Endometrial microvascular endothelial cells (primary cell): Measurements from ENCODE around the gene AGXT2. TPM values are rescaled to one million over a fixed set of nuclear protein-coding genes. Genes with fewer than 3 reads are reported as not detected.
"Not testable (repeated sequence)": the region's sequence is repeated elsewhere in the genome, so short reads cannot be mapped to it uniquely, and the experiment has no call there.

ENCODE experiments used
- in situ Hi-C: cut with HindIII; loops from 2 replicates; pipeline ENCODE4 v1.10.0; 2017; ENCODE audit warnings: low sequenced_read_pairs, low pct_unique_long_range_greater_than_20kb; ENCODE audit errors: inconsistent ontology term
- total RNA-seq: library from RNA; depleted of rRNA; stranded (reverse); fragments of >200 nt; gene quantifications from one replicate; pipeline ENCODE4 v1.2.3, GENCODE V29; 2015; ENCODE audit errors: inconsistent ontology term

AGXT2 gene
- total RNA-seq, 1 donor from 2014 or later: not detected

GRCh38 chr5:34991486-34992238 lies 56.1 kb downstream of the AGXT2 start:
- in situ Hi-C loops: no loop called here

- in situ Hi-C loops: no loop called here
These were observed 60.8 kb downstream of the AGXT2 start for GRCh38 chr5:34986965-34987364.

- in situ Hi-C loops: no loop called here
These were observed 64.9 kb downstream of the AGXT2 start for GRCh38 chr5:34982823-34983222.

GRCh38 chr5:34978681-34979080 lies 69.1 kb downstream of the AGXT2 start:
- in situ Hi-C loops: no loop called here

GRCh38 chr5:34977934-34978613 lies 69.7 kb downstream of the AGXT2 start:
- in situ Hi-C loops: no loop called here

- in situ Hi-C loops: no loop called here
These were observed 71.4 kb downstream of the AGXT2 start for GRCh38 chr5:34976347-34976746.

- in situ Hi-C loops: not testable (repeated sequence)
These were observed 76.1 kb downstream of the AGXT2 start for GRCh38 chr5:34971655-34972054.

GRCh38 chr5:34970552-34970951 lies 77.2 kb downstream of the AGXT2 start:
- in situ Hi-C loops: no loop called here

GRCh38 chr5:34968258-34968657 lies 79.5 kb downstream of the AGXT2 start:
- in situ Hi-C loops: no loop called here

- in situ Hi-C loops: no loop called here
These were observed 80.2 kb downstream of the AGXT2 start for GRCh38 chr5:34967540-34967939.

- in situ Hi-C loops: no loop called here
These were observed 88.4 kb downstream of the AGXT2 start for GRCh38 chr5:34959323-34959722.

- in situ Hi-C loops: no loop called here
These were observed 89.7 kb downstream of the AGXT2 start for GRCh38 chr5:34957857-34958690.

- in situ Hi-C loops: no loop called here
These were observed 90.4 kb downstream of the AGXT2 start for GRCh38 chr5:34957321-34957720.

Other genes with a start within 250 kb of the AGXT2 start
- gene TTC23L, start 208.8 kb downstream of the AGXT2 start, total RNA-seq: not detected
- 15.8 TPM for gene RAD1, start 132.4 kb downstream of the AGXT2 start, total RNA-seq
- 32.8 TPM for gene BRIX1, start 132.2 kb downstream of the AGXT2 start, total RNA-seq
- gene DNAJC21, start 118.4 kb downstream of the AGXT2 start, total RNA-seq: 20.1 TPM
- gene PRLR, start 182.5 kb upstream of the AGXT2 start, total RNA-seq: not detected